ENCODE data around the gene WDR90. TPM values are rescaled to one million over a fixed set of nuclear protein-coding genes. Genes with fewer than 3 reads are reported as not detected.

WDR90 gene
- total RNA-seq, 4 donors from 2014 or later = 7.2 to 26.5 (median 15.8) TPM

GRCh38 chr16:714558-715476 is 65.7 kb downstream of the WDR90 start, which contains the start of gene METRN:
Gene METRN, plus strand, starts transcription at chr16:715118. Its CDS starts 172 bp downstream, at chr16:715290.
- DNase-seq = no peak
- TF ChIP-seq POLR2A (IDR thresholded peaks at IDR 0.05) (peak in 1 of 4 donors; percentile 7), CTCF (IDR thresholded peaks at IDR 0.05) (no peak)
- intact Hi-C loops (cut with DNase I) = loop anchor here (5.0 kb wide), 1 partner anchor 72 kb away; the partner anchor contains the start of genes CHTF18 and RPUSD1
- Histone ChIP-seq H3K9me3 (no peaks in the 10 kb centered on the region), H3K36me3 (no peaks in the 10 kb centered on the region), H3K27ac (peak within 1 kb of the TSS in 2 of 4 donors; percentile 36 to 61), H3K4me1 (peaks cover 23 to 74% (median 25%) of the 10 kb centered on the region in 3 donors), H3K4me3 (peak within 1 kb of the TSS; percentile 52 to 87 (median 62)), H3K27me3 (peaks cover 6 to 67% (median 18%) of the 10 kb centered on the region in 4 donors)
- WGBS, 2 donors = no CpG with 5 or more reads among the region's 108 CpGs

- 0% methylated on average over 2 of the region's 74 CpGs; no CpG with 5 or more reads in 1 of the 2 donors for WGBS, 2 donors
- peaks cover 6 to 59% (median 11%) of the 10 kb centered on the region in 4 donors for H3K27me3 ChIP-seq
- peak overlapping the region in 2 of 4 donors; percentile 36 to 61 for H3K27ac ChIP-seq
Measured at GRCh38 chr16:715477-716199, 66.5 kb downstream of the WDR90 start.

DNA sequence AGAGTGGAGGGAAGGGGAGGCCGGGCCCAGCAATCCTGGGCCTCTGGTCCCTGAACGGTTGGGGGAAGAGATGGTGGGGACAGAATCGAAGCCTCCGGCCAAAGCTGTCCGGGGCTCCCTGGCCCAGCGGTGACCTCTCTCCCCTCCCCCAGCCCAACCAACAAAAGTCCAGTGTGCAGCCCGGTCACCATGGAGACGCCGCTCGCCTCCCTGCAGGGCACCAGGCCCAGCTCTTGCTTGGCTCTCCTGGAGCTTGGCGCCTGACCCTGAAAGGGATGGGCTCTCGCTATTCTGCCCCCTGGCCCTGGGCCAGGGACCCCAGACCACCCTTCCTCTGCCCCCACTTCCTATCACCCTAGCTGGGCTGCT is 67.0 kb downstream of the WDR90 start:
- WGBS, 2 donors = 26% methylated on average over 10 of the region's 12 CpGs; no CpG with 5 or more reads in 1 of the 2 donors
- DNase-seq = no peak
- no peaks in the 10 kb centered on the region for H3K9me3 ChIP-seq
- H3K27ac ChIP-seq = peak overlapping the region in 1 of 4 donors; percentile 61
- intact Hi-C loops (cut with DNase I) = no loop called here
- TF ChIP-seq POLR2A (IDR thresholded peaks at IDR 0.05) (no peak), CTCF (IDR thresholded peaks at IDR 0.05) (no peak)
- peaks cover 32 to 75% (median 32%) of the 10 kb centered on the region in 3 donors for H3K4me1 ChIP-seq
- no peaks in the 10 kb centered on the region for H3K36me3 ChIP-seq
- peaks cover 3 to 53% (median 7%) of the 10 kb centered on the region in 4 donors for H3K27me3 ChIP-seq
- H3K4me3 ChIP-seq = peak overlapping the region in 3 of 4 donors; percentile 52 to 87 (median 70)

More at GRCh38 chr16:715477-716199, 66.5 kb downstream of the WDR90 start:
- intact Hi-C loops (cut with DNase I) = no loop called here
- TF ChIP-seq POLR2A (IDR thresholded peaks at IDR 0.05) (no peak), CTCF (IDR thresholded peaks at IDR 0.05) (no peak)
- Histone ChIP-seq H3K36me3 (no peaks in the 10 kb centered on the region), H3K4me3 (peak overlapping the region; percentile 52 to 87 (median 62)), H3K9me3 (no peaks in the 10 kb centered on the region), H3K4me1 (peaks cover 31 to 77% (median 32%) of the 10 kb centered on the region in 3 donors)
- no peak for DNase-seq

GRCh38 chr16:716768-717325 is 67.7 kb downstream of the WDR90 start:
- no peak for DNase-seq
- no peak overlapping the region for H3K27ac ChIP-seq
- intact Hi-C loops (cut with DNase I) = no loop called here
- peaks cover 0 to 47% (median 6%) of the 10 kb centered on the region in 4 donors for H3K27me3 ChIP-seq
- 94% methylated on average over 14 of the region's 29 CpGs; no CpG with 5 or more reads in 1 of the 2 donors for WGBS, 2 donors
- no peak overlapping the region for H3K4me3 ChIP-seq
- TF ChIP-seq POLR2A (IDR thresholded peaks at IDR 0.05) (no peak), CTCF (IDR thresholded peaks at IDR 0.05) (no peak)
- peaks cover 32 to 75% (median 37%) of the 10 kb centered on the region in 3 donors for H3K4me1 ChIP-seq
- no peaks in the 10 kb centered on the region for H3K36me3 ChIP-seq
- no peaks in the 10 kb centered on the region for H3K9me3 ChIP-seq

Other genes with a start within 250 kb of the WDR90 start
- gene DECR2, start 247.5 kb upstream of the WDR90 start, total RNA-seq = 10 to 100 TPM; 13.6 to 19.6 (median 17.0) TPM
- 10 to 100 TPM in 2 of 4 donors, 1 to 10 TPM in 2; 8.0 to 25.6 (median 10.1) TPM for gene RAB11FIP3, start 223.7 kb upstream of the WDR90 start, total RNA-seq
- gene CAPN15, start 121.7 kb upstream of the WDR90 start, total RNA-seq = 10 to 100 TPM; 29.4 to 69.6 (median 52.4) TPM
- not detected for gene PRR35, start 89.0 kb upstream of the WDR90 start, total RNA-seq
- gene NHLRC4, start 82.4 kb upstream of the WDR90 start, total RNA-seq = under 1 TPM in 3 of 4 donors, not detected in 1; 0.09 to 0.95 (median 0.59) TPM
- gene PIGQ, start 79.4 kb upstream of the WDR90 start, total RNA-seq = 10 to 100 TPM; 15.9 to 24.0 (median 20.4) TPM
- gene RAB40C, start 59.3 kb upstream of the WDR90 start, total RNA-seq = 10 to 100 TPM; 14.2 to 31.4 (median 20.3) TPM
- 1 to 10 TPM in 1 of 4 donors, under 1 TPM in 3; under 0.01 to 1.8 (median 0.29) TPM for gene WFIKKN1, start 18.4 kb upstream of the WDR90 start, total RNA-seq
- gene METTL26, start 13.1 kb upstream of the WDR90 start, total RNA-seq = 100 to 1,000 TPM in 1 of 4 donors, 10 to 100 TPM in 3; 69.6 to 105 (median 79.9) TPM
- gene MCRIP2, start 7.5 kb upstream of the WDR90 start, total RNA-seq = 10 to 100 TPM; 17.3 to 35.6 (median 28.1) TPM
- 10 to 100 TPM; 28.4 to 70.2 (median 48.9) TPM for gene RHOT2, start 18.8 kb downstream of the WDR90 start, total RNA-seq
- 1 to 10 TPM in 1 of 4 donors, under 1 TPM in 2, not detected in 1; 0.38 to 1.1 (median 0.57) TPM for gene RHBDL1, start 26.3 kb downstream of the WDR90 start, total RNA-seq
- gene STUB1, start 31.0 kb downstream of the WDR90 start, total RNA-seq = 100 to 1,000 TPM; 102 to 148 (median 120) TPM
- gene JMJD8, start 35.0 kb downstream of the WDR90 start, total RNA-seq = 10 to 100 TPM; 53.7 to 70.7 (median 62.5) TPM
- 10 to 100 TPM in 1 of 4 donors, 1 to 10 TPM in 3; 6.9 to 11.8 (median 7.8) TPM for gene WDR24, start 41.0 kb downstream of the WDR90 start, total RNA-seq
- 1 to 10 TPM; 2.2 to 8.4 (median 3.7) TPM for gene FBXL16, start 56.4 kb downstream of the WDR90 start, total RNA-seq
- gene METRN, start 65.8 kb downstream of the WDR90 start, total RNA-seq = 10 to 100 TPM in 2 of 4 donors, 1 to 10 TPM in 2; 4.2 to 12.7 (median 8.8) TPM
- 10 to 100 TPM; 11.6 to 29.1 (median 24.2) TPM for gene ANTKMT, start 71.8 kb downstream of the WDR90 start, total RNA-seq
- gene CCDC78, start 77.1 kb downstream of the WDR90 start, total RNA-seq = 1 to 10 TPM in 1 of 4 donors, under 1 TPM in 3; under 0.01 to 1.0 (median 0.47) TPM
- gene HAGHL, start 77.7 kb downstream of the WDR90 start, total RNA-seq = 1 to 10 TPM in 3 of 4 donors, not detected in 1; 1.7 to 5.7 (median 4.8) TPM
- 10 to 100 TPM; 29.7 to 34.5 (median 33.2) TPM for gene CIAO3, start 91.6 kb downstream of the WDR90 start, total RNA-seq
- 1 to 10 TPM in 2 of 4 donors, under 1 TPM in 2; 0.79 to 5.4 (median 2.3) TPM for gene MSLN, start 111.4 kb downstream of the WDR90 start, total RNA-seq
- 10 to 100 TPM; 20.3 to 33.3 (median 24.9) TPM for gene RPUSD1, start 139.0 kb downstream of the WDR90 start, total RNA-seq
- gene CHTF18, start 139.3 kb downstream of the WDR90 start, total RNA-seq = 10 to 100 TPM in 1 of 4 donors, 1 to 10 TPM in 3; 5.0 to 17.8 (median 7.3) TPM
- not detected for gene GNG13, start 151.4 kb downstream of the WDR90 start, total RNA-seq